ENCODE measurements around the gene TTR. TPM values are rescaled to one million over a fixed set of nuclear protein-coding genes. Genes with fewer than 3 reads are reported as not detected.
A peak's percentile ranks its signal among the peaks of the same experiment; 100 is the strongest.

Gene TTR
- total and polyA plus RNA-seq, 9 of the 15 experiments (the other 6 are each of a cell fraction or from before 2014, with no cell fraction given): 0.17 to 0.53 TPM; not detected in 7

DNA sequence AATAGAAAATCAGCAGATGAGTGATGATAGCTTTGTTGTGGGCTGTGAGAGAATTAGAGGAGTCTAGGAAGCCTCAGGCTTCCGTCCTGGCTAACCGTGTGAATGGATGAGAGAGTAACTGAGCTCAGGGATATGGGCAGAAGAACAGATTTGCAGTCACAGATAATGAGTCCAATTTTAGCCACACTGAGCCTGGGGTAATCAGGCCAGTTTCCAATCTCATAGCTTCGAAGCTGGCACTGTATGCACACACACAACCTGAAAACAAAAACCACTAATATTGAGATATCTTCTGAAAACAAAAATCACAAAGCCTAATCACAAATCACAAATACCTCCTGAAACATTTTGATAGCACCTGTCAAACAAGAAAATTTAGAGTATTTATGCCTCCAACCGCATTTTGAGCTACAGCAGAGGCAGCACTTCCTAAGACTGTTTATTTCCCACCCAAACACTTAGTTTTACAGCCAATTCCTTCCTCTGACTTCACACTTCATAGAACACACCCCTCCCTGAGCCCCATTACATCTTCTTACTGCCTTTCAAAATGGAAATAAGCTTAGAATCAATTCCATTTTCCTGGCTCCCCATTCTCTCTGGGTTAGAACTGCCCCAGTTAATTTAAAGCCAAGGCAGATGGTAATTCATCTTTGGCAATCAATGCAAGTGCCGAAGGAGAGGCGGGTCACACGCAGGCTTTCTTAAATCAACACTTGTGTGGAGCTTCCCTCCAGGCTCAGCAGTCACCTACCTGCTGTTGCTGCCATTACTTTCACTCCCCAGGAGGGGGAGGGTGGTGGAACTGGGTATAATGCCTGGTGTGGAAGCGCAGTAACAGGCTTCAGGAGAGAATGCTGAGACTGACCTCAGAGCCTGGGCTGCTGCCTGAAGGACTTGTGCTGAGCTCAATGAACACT lies 18.9 kb downstream of the TTR start:
- POLR2A ChIA-PET: interaction anchor here (0.5 to 0.7 kb wide), 5 partner anchors 20 to 1173 kb away, joined by 3 read pairs; no protein-coding TSS in a partner anchor
- peak; percentile 91 for ATAC-seq

More for the DNA sequence above, 18.9 kb downstream of the TTR start:
- no peak overlapping the region for H3K9ac ChIP-seq (ENCODE audit: insufficient read depth in 1 of 2, low read depth in 2 of 2, low read length in 2 of 2)
- H3K4me2 ChIP-seq (ENCODE audit: insufficient read depth, low read length): no peak overlapping the region
- TF ChIP-seq CSDE1 (IDR thresholded peaks at IDR 0.05) (no peak), ZNF589 (CRISPR knock-in tag; IDR thresholded peaks at IDR 0.05; ENCODE audit: low read depth) (no peak), HNRNPLL (IDR thresholded peaks at IDR 0.05; ENCODE audit: low read depth, low read length, poor library complexity, severe bottlenecking) (peak; percentile 16), KLF13 (tag; IDR thresholded peaks at IDR 0.05; ENCODE audit: borderline replicate concordance, low read depth) (no peak), ZNF57 (CRISPR knock-in tag; IDR thresholded peaks at IDR 0.05) (no peak), RAD21 (CRISPR knock-in tag; conservative IDR thresholded peaks at IDR 0.05 in 1 of 2, IDR thresholded peaks at IDR 0.05 in 1 of 2) (peak; percentile 14 to 64; a peak in 3 of 4 replicates)
- TF ChIP-seq, protein P1, sequence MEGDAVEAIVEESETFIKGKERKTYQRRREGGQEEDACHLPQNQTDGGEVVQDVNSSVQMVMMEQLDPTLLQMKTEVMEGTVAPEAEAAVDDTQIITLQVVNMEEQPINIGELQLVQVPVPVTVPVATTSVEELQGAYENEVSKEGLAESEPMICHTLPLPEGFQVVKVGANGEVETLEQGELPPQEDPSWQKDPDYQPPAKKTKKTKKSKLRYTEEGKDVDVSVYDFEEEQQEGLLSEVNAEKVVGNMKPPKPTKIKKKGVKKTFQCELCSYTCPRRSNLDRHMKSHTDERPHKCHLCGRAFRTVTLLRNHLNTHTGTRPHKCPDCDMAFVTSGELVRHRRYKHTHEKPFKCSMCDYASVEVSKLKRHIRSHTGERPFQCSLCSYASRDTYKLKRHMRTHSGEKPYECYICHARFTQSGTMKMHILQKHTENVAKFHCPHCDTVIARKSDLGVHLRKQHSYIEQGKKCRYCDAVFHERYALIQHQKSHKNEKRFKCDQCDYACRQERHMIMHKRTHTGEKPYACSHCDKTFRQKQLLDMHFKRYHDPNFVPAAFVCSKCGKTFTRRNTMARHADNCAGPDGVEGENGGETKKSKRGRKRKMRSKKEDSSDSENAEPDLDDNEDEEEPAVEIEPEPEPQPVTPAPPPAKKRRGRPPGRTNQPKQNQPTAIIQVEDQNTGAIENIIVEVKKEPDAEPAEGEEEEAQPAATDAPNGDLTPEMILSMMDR (IDR thresholded peaks at IDR 0.05 in 2 of 3, conservative IDR thresholded peaks at IDR 0.05 in 1 of 3; ENCODE audit: insufficient read depth in 2 of 3, low read depth in 1 of 3, low read length in 3 of 3): peak; percentile 21 to 45 (median 33); a peak in 3 of 6 replicates
- no peak overlapping the region for H2AFZ ChIP-seq (ENCODE audit: low read depth, low read length)
- H3K79me2 ChIP-seq (ENCODE audit: control insufficient read depth, insufficient read depth, low read length): no peaks in the 10 kb centered on the region
- peak in 2 of 4 experiments; percentile 19 to 43 for DNase-seq (ENCODE audit: extremely low read depth in 1 of 4, low spot score in 3 of 4)
- intact Hi-C loops (cut with micrococcal nuclease) (no loop called here), in situ Hi-C loops (cut with MboI) (no loop called here)
- no peaks in the 10 kb centered on the region for H3K9me1 ChIP-seq (ENCODE audit: control insufficient read depth, insufficient read depth, low read length)
- H3K36me3 ChIP-seq (ENCODE audit: control insufficient read depth, insufficient read depth, low read length): no peaks in the 10 kb centered on the region
- WGBS (ENCODE audit: insufficient coverage, low coverage, missing lambda C conversion rate): 0% methylated on average over 8 of the region's 8 CpGs
- CTCF ChIA-PET (ENCODE audit: low intra/inter-chr PET ratio): no interaction called here
- H3K4me3 ChIP-seq: no peak overlapping the region
- H3K27me3 ChIP-seq (ENCODE audit: control insufficient read depth in 2 of 2, insufficient read depth in 2 of 2, low read length in 2 of 2): peaks cover 0 to 2% of the 10 kb centered on the region in 2 experiments; a peak in 1 of 5 replicates
- FAIRE-seq: peak; percentile 60
- H3K27ac ChIP-seq (ENCODE audit: extremely low read depth, low read depth, low read length): no peak overlapping the region
- H4K20me1 ChIP-seq (replicated peaks; ENCODE audit: control insufficient read depth, insufficient read depth, low read length): no peaks in the 10 kb centered on the region
- H3K4me1 ChIP-seq (replicated peaks in 1 of 2; ENCODE audit: control insufficient read depth in 2 of 2, insufficient read depth in 2 of 2, low read length in 2 of 2): no peaks in the 10 kb centered on the region
- BruUV-seq (replicated peaks): no TSS peak
- no peaks in the 10 kb centered on the region for H3K9me3 ChIP-seq (replicated peaks; ENCODE audit: control insufficient read depth, insufficient read depth, low read depth, low read length)
